Loucy (cell line): Measurements from ENCODE around the gene RPTOR.

Experiments used
- H2AFZ ChIP-seq: fragments of 200-600 bp; sonication (generic); 2 replicates; pipeline ENCODE4 v1.6.0; 2016; ENCODE audit warnings: antibody characterized with exemption, mild to moderate bottlenecking, low read length, moderate library complexity
- H3F3A ChIP-seq: fragments of 200-600 bp; 2 replicates; pipeline ENCODE4 v1.6.0; 2016; ENCODE audit warnings: antibody characterized with exemption, low read depth, mild to moderate bottlenecking
- H3K27me3 ChIP-seq: fragments of 200-600 bp; sonication (generic); 2 replicates; pipeline ENCODE4 v1.6.1; 2014; ENCODE audit warnings: low read length, mild to moderate bottlenecking; ENCODE audit not compliant: insufficient read depth, poor library complexity, severe bottlenecking
- H3K36me3 ChIP-seq: fragments of 200-600 bp; sonication (generic); 2 replicates; pipeline ENCODE4 v1.6.1; 2016; ENCODE audit warnings: low read length; ENCODE audit not compliant: insufficient read depth
- H3K4me1 ChIP-seq: fragments of 200-600 bp; sonication (generic); 2 replicates; pipeline ENCODE4 v1.5.1; 2014; ENCODE audit warnings: low read length, mild to moderate bottlenecking; ENCODE audit not compliant: insufficient read depth, poor library complexity, severe bottlenecking
- H3K4me2 ChIP-seq: fragments of 200-600 bp; sonication (generic); 2 replicates; pipeline ENCODE4 v1.6.0; 2014; ENCODE audit warnings: antibody characterized with exemption, low read length, low read depth, mild to moderate bottlenecking; ENCODE audit not compliant: poor library complexity, severe bottlenecking
- H3K4me3 ChIP-seq: fragments of 200-600 bp; sonication (generic); 2 replicates; pipeline ENCODE4 v1.5.1; 2014; ENCODE audit warnings: low read length, mild to moderate bottlenecking, mixed read lengths; ENCODE audit not compliant: poor library complexity, severe bottlenecking
- H3K79me2 ChIP-seq: fragments of 200-600 bp; sonication (generic); 2 replicates; pipeline ENCODE4 v1.6.1; 2014; ENCODE audit warnings: low read length; ENCODE audit not compliant: insufficient read depth
- H3K9ac ChIP-seq: fragments of 200-600 bp; sonication (generic); 2 replicates; pipeline ENCODE4 v1.6.0; 2014; ENCODE audit warnings: mild to moderate bottlenecking, low read depth, low read length, moderate library complexity; ENCODE audit not compliant: poor library complexity, severe bottlenecking
- H3K9me2 ChIP-seq: fragments of 200-600 bp; sonication (generic); replicated peaks from 2 replicates; pipeline ENCODE4 v1.6.1; 2016; ENCODE audit warnings: low read depth, low read length, mixed read lengths
- H3K9me3 ChIP-seq: fragments of 200-600 bp; sonication (generic); 2 replicates; pipeline ENCODE4 v1.6.1; 2014; ENCODE audit warnings: mild to moderate bottlenecking, antibody characterized with exemption, low read length, low read depth; ENCODE audit not compliant: insufficient read depth
- H4K20me1 ChIP-seq: fragments of 200-600 bp; sonication (generic); 2 replicates; pipeline ENCODE4 v1.6.0; 2014; ENCODE audit warnings: antibody characterized with exemption, low read length, mild to moderate bottlenecking; ENCODE audit not compliant: insufficient read depth, poor library complexity, severe bottlenecking
- EZH2phosphoT487 ChIP-seq: fragments of 200-600 bp; IDR thresholded peaks from 2 replicates; pipeline ENCODE4 v1.6.1; 2018; ENCODE audit warnings: antibody characterized with exemption, mild to moderate bottlenecking, moderate library complexity, borderline replicate concordance
- TF ChIP-seq, protein P1 (sequence below): fragments of 200-600 bp; sonication (generic); conservative IDR thresholded peaks from 2 replicates; pipeline ENCODE4 v1.5.1; 2014; ENCODE audit warnings: mild to moderate bottlenecking, antibody characterized with exemption, low read length

RPTOR gene

DNA sequence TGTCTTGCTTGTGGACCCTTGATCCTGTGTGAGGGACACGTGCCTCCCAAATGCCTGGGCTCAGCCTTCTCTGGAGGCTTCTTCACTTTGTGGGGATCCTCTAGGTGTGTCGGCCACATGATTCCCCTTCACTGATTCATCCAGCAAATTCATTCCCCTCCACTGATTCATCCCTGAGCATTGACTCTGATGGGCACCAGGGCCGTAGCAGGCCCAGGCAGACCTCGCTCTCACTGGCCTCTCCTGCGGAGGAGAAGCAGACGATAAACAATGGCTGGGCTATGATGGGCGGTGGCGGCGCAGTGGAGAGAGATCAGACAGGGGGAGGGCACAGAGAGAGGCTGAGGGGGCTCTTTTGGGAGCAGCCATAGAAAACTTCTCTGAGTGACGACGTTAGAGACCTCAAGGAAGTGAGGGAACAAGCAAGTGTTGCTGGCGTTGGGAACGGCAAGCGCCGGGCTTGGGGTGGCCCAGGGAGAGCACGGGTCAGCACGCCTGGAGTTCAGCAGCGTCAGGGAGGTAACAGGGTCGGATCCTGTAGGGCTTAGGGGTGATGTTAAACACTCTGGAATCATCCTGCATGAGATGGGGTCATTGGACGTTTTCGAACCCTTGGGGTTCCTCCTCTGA, 17.5 kb upstream of the RPTOR start:
- no peaks in the 10 kb centered on the region for H3K79me2 ChIP-seq
- no peaks in the 10 kb centered on the region for H3F3A ChIP-seq
- H3K27me3 ChIP-seq, result no peaks in the 10 kb centered on the region
- no peak overlapping the region for H2AFZ ChIP-seq
- H3K9me2 ChIP-seq, result no peaks in the 10 kb centered on the region
- H4K20me1 ChIP-seq, result no peaks in the 10 kb centered on the region
- no peaks in the 10 kb centered on the region for H3K36me3 ChIP-seq
- no peak overlapping the region for H3K9ac ChIP-seq
- H3K4me2 ChIP-seq, result no peak overlapping the region
- TF ChIP-seq EZH2phosphoT487, result no peak
- TF ChIP-seq, protein P1, sequence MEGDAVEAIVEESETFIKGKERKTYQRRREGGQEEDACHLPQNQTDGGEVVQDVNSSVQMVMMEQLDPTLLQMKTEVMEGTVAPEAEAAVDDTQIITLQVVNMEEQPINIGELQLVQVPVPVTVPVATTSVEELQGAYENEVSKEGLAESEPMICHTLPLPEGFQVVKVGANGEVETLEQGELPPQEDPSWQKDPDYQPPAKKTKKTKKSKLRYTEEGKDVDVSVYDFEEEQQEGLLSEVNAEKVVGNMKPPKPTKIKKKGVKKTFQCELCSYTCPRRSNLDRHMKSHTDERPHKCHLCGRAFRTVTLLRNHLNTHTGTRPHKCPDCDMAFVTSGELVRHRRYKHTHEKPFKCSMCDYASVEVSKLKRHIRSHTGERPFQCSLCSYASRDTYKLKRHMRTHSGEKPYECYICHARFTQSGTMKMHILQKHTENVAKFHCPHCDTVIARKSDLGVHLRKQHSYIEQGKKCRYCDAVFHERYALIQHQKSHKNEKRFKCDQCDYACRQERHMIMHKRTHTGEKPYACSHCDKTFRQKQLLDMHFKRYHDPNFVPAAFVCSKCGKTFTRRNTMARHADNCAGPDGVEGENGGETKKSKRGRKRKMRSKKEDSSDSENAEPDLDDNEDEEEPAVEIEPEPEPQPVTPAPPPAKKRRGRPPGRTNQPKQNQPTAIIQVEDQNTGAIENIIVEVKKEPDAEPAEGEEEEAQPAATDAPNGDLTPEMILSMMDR, result no peak
- no peak overlapping the region for H3K4me3 ChIP-seq
- no peaks in the 10 kb centered on the region for H3K9me3 ChIP-seq
- no peaks in the 10 kb centered on the region for H3K4me1 ChIP-seq

DNA sequence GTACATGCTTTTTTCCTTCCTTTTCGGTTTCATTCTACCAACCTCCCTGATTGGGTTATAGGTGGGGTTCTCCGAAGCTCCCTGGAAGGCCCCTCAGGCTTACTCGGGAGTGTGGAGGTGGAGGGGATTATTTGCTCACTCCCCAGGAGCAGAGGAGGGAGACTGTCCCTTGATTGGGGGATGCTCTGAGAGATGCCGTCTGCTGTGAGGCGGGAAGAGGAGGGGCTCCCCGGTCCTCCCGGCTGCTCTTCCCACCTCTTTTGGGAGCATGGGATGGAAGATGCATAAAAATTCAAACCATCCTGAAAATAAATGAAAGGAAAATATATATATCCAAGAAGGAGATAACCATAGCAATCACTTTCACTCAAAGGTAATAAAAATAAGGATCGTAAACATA, 16.1 kb upstream of the RPTOR start:
- Histone ChIP-seq H3K4me2 (no peak overlapping the region), H3K9me2 (no peaks in the 10 kb centered on the region), H3K4me1 (no peaks in the 10 kb centered on the region), H4K20me1 (no peaks in the 10 kb centered on the region), H3F3A (no peaks in the 10 kb centered on the region), H3K36me3 (no peaks in the 10 kb centered on the region), H3K27me3 (no peaks in the 10 kb centered on the region), H2AFZ (no peak overlapping the region), H3K9me3 (no peaks in the 10 kb centered on the region), H3K79me2 (no peaks in the 10 kb centered on the region), H3K4me3 (no peak overlapping the region), H3K9ac (no peak overlapping the region)
- no peak for TF ChIP-seq EZH2phosphoT487
- TF ChIP-seq, protein P1, result no peak

DNA sequence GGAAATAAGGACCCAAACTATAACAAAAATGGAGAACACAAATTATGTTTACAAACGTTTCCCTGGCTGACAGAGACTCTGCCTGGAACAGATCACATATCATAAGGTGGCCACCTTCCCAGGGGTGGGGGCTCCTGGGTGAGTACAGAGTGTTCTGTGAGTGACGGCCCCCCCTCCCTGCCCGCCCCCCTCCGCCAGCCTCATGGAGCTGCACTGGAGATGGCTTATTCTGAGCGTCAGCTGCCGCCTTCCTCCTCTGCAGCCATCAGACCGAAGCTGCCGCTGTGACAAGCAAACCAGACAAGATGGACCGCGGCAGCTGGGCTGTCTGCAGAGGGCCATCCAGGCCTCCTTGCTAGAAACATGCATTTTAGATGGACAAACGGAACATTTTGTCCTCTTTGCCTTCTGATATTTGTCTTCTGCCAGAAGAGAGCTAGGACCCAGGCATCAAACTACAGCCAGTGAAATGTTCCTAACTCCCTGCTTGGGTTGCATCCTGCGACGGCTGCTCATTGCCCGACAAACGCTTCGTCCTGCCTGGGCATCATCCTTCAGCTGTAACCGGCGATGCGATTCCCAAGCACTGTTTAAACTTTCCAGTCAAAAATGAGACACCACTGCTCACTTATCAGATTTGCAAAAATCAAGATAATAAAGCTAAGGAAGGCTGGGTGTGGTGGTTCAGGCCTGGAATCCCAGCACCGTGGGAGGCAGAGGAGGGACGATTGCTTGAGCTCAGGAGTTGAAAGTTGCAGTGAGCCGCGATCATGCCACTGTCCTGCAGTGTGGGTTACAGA, 15.3 kb upstream of the RPTOR start:
- Histone ChIP-seq H3K9me3 (no peaks in the 10 kb centered on the region), H3K36me3 (no peaks in the 10 kb centered on the region), H3K27me3 (no peaks in the 10 kb centered on the region), H3K9ac (no peak overlapping the region), H3K9me2 (no peaks in the 10 kb centered on the region), H3K79me2 (no peaks in the 10 kb centered on the region), H4K20me1 (no peaks in the 10 kb centered on the region), H2AFZ (no peak overlapping the region), H3F3A (no peaks in the 10 kb centered on the region), H3K4me2 (no peak overlapping the region), H3K4me1 (no peaks in the 10 kb centered on the region), H3K4me3 (no peak overlapping the region)
- TF ChIP-seq, protein P1, result no peak
- no peak for TF ChIP-seq EZH2phosphoT487
